Choroid plexus epithelial cell (primary cell): Measurements from ENCODE around the gene TAPBP.
"Not testable (repeated sequence)": the region's sequence is repeated elsewhere in the genome, so short reads cannot be mapped to it uniquely, and the experiment has no call there.

ENCODE experiments used
- DNase-seq: peaks from one replicate; pipeline ENCODE4 v3.0.0-alpha.2; 2010; ENCODE audit warnings: low read depth
- H3K4me3 ChIP-seq: 2 replicates; pipeline ENCODE4 v1.5.1; 2011; ENCODE audit warnings: low read depth, mild to moderate bottlenecking, control low read depth, low read length, moderate library complexity
- CTCF ChIP-seq: conservative IDR thresholded peaks from 2 replicates; pipeline ENCODE4 v1.5.1; 2011; ENCODE audit warnings: low read depth, mild to moderate bottlenecking, control low read depth, inconsistent platforms, low read length, moderate library complexity

TAPBP gene

GRCh38 chr6:33344701-33345697 lies 31.1 kb upstream of the TAPBP start:
- TF ChIP-seq CTCF, result peak; percentile 64
- no peak overlapping the region for H3K4me3 ChIP-seq
- peak; percentile 94 for DNase-seq

GRCh38 chr6:33343953-33344611 lies 30.2 kb upstream of the TAPBP start:
- DNase-seq, result no peak
- H3K4me3 ChIP-seq, result no peak overlapping the region
- no peak for TF ChIP-seq CTCF

- not testable (repeated sequence) for H3K4me3 ChIP-seq, DNase-seq
Observed at GRCh38 chr6:33343606-33343952, 29.7 kb upstream of the TAPBP start.

GRCh38 chr6:33339193-33339592 lies 25.3 kb upstream of the TAPBP start:
- H3K4me3 ChIP-seq, result no peak overlapping the region
- TF ChIP-seq CTCF, result no peak
- DNase-seq, result no peak

- TF ChIP-seq CTCF, result no peak
- DNase-seq, result no peak
- no peak overlapping the region for H3K4me3 ChIP-seq
Observed at GRCh38 chr6:33336495-33336894, 22.6 kb upstream of the TAPBP start.

GRCh38 chr6:33335916-33336315 lies 22.0 kb upstream of the TAPBP start:
- no peak for DNase-seq
- no peak for TF ChIP-seq CTCF
- no peak overlapping the region for H3K4me3 ChIP-seq

GRCh38 chr6:33333666-33334065 lies 19.8 kb upstream of the TAPBP start:
- no peak overlapping the region for H3K4me3 ChIP-seq
- no peak for TF ChIP-seq CTCF
- DNase-seq, result no peak
